ENCODE data around the gene CEP170B.
"Not testable (repeated sequence)": the region's sequence is repeated elsewhere in the genome, so short reads cannot be mapped to it uniquely, and the experiment has no call there.

The CEP170B gene

GRCh38 chr14:104880584-104881210 is 15.6 kb downstream of the CEP170B start:
- no peak for DNase-seq (ENCODE audit: low read depth)
- TF ChIP-seq, protein P1, sequence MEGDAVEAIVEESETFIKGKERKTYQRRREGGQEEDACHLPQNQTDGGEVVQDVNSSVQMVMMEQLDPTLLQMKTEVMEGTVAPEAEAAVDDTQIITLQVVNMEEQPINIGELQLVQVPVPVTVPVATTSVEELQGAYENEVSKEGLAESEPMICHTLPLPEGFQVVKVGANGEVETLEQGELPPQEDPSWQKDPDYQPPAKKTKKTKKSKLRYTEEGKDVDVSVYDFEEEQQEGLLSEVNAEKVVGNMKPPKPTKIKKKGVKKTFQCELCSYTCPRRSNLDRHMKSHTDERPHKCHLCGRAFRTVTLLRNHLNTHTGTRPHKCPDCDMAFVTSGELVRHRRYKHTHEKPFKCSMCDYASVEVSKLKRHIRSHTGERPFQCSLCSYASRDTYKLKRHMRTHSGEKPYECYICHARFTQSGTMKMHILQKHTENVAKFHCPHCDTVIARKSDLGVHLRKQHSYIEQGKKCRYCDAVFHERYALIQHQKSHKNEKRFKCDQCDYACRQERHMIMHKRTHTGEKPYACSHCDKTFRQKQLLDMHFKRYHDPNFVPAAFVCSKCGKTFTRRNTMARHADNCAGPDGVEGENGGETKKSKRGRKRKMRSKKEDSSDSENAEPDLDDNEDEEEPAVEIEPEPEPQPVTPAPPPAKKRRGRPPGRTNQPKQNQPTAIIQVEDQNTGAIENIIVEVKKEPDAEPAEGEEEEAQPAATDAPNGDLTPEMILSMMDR (IDR thresholded peaks at IDR 0.05; ENCODE audit: insufficient read depth, low read depth, low read length, missing control alignments), result no peak
- no peak overlapping the region for H3K4me3 ChIP-seq (ENCODE audit: low read depth, low read length)

- peak; percentile 30 for DNase-seq (ENCODE audit: low read depth)
- TF ChIP-seq, protein P1 (IDR thresholded peaks at IDR 0.05; ENCODE audit: insufficient read depth, low read depth, low read length, missing control alignments), result no peak
- H3K4me3 ChIP-seq (ENCODE audit: low read depth, low read length), result no peak overlapping the region
These were observed 16.4 kb downstream of the CEP170B start for GRCh38 chr14:104881369-104881979.

DNA sequence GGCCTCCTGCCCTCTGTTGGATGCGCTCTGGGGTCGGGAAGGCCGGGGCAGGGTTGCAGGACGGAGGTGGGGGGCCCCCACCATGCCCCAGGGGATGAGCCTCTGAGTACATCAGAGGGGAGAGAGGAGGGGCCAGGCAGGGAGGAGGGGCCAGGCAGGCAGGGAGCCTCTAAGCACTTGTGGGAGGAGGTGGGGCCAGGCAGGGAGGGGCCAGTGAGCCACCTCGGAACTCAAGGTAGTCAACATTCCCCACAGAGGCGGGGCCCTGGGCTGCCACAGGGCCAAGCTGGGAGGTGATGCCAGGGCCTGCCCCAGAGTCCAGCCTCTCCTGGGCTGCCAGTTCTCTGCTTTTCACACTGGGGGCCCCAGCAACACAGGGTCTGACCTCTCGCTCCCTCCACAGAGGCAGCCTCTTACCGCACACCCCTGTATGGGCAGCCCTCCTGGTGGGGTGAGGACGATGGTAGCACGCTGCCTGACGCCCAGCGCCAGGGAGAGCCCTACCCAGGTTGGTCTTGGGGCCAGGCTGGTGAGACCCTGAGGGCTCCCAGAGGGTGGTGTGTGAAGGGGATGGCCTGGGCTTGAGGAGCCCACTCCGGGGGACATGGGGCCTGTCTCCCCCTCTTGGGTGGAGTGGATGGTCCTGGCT is 17.4 kb downstream of the CEP170B start:
- DNase-seq (ENCODE audit: low read depth), result peak; percentile 42
- TF ChIP-seq, protein P1 (IDR thresholded peaks at IDR 0.05; ENCODE audit: insufficient read depth, low read depth, low read length, missing control alignments), result no peak
- H3K4me3 ChIP-seq (ENCODE audit: low read depth, low read length), result no peak overlapping the region

- DNase-seq (ENCODE audit: low read depth), result no peak
These were observed 18.1 kb downstream of the CEP170B start for GRCh38 chr14:104882991-104883660.

DNA sequence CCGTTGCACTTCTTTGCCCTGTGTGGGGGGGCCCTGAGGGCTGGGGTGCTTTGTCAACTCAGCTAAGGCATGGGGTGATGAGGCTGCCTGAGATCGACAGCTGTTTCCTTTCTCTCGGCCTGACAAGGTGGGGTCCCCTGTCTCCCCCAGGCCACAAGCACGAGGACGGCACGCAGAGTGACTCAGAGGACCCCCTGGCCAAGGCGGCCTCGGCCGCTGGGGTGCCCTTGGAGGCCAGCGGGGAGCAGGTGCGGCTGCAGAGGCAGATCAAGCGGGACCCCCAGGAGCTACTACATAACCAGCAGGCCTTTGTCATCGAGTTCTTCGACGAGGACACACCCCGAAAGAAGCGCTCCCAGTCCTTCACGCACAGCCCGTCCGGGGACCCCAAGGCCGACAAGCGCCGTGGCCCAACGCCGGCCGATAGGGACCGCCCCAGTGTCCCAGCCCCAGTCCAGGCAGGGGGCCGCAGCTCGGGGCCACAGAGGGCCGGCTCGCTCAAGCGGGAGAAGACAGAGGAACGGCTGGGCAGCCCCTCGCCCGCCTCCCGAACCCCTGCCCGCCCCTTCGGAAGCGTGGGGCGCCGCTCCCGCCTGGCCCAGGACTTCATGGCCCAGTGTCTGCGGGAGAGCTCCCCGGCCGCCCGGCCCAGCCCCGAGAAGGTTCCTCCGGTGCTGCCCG is 18.8 kb downstream of the CEP170B start:
- no peak overlapping the region for H3K4me3 ChIP-seq (ENCODE audit: low read depth, low read length)
- TF ChIP-seq, protein P1 (IDR thresholded peaks at IDR 0.05; ENCODE audit: insufficient read depth, low read depth, low read length, missing control alignments), result no peak
- no peak for DNase-seq (ENCODE audit: low read depth)

More at GRCh38 chr14:104882991-104883660, 18.1 kb downstream of the CEP170B start:
- H3K4me3 ChIP-seq (ENCODE audit: low read depth, low read length), result no peak overlapping the region
- TF ChIP-seq, protein P1 (IDR thresholded peaks at IDR 0.05; ENCODE audit: insufficient read depth, low read depth, low read length, missing control alignments), result no peak

DNA sequence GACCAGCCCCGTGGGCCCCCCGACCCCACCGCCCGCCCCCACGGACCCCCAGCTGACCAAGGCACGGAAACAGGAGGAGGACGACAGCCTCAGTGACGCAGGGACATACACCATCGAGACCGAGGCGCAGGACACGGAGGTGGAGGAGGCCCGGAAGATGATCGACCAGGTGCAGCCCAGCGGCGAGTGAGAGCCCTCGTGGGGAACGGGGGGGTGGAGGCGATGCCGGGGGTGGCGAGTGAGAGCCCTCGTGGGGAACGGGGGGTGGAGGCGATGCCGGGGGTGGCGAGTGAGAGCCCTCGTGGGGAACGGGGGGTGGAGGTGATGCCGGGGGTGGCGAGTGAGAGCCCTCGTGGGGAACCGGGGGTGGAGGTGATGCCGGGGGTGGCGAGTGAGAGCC is 19.3 kb downstream of the CEP170B start:
- H3K4me3 ChIP-seq (ENCODE audit: low read depth, low read length); DNase-seq (ENCODE audit: low read depth): not testable (repeated sequence)

All from GM12865 (cell line).